OCI-M1 (cell line): ENCODE measurements around the gene C2orf81.
A peak's percentile ranks its signal among the peaks of the same experiment; 100 is the strongest.
"Not testable (repeated sequence)": the region's sequence is repeated elsewhere in the genome, so short reads cannot be mapped to it uniquely, and the experiment has no call there.

Experiments
- DNase-seq: peaks from one replicate; lab custom pipeline; 2025; lab: John Stamatoyannopoulos, UW

The C2orf81 gene

GRCh38 chr2:74423231-74424095 is 2.0 kb upstream of the C2orf81 start:
- DNase-seq, result no peak

- DNase-seq, result not testable (repeated sequence)
Measured at GRCh38 chr2:74420443-74421103, 846 bp downstream of the C2orf81 start.

- no peak for DNase-seq
Measured at GRCh38 chr2:74420006-74420405, 1.4 kb downstream of the C2orf81 start.

- no peak for DNase-seq
Measured at GRCh38 chr2:74419345-74419744, 2.1 kb downstream of the C2orf81 start.

GRCh38 chr2:74418312-74418711 is 3.1 kb downstream of the C2orf81 start:
- DNase-seq, result no peak

GRCh38 chr2:74417763-74418162 is 3.7 kb downstream of the C2orf81 start:
- DNase-seq, result no peak

- DNase-seq, result no peak
Measured at GRCh38 chr2:74417197-74417596, 4.2 kb downstream of the C2orf81 start.

- DNase-seq, result no peak
Measured at GRCh38 chr2:74416778-74417177, 4.6 kb downstream of the C2orf81 start.

- DNase-seq, result no peak
Measured at GRCh38 chr2:74415762-74416395, 5.5 kb downstream of the C2orf81 start.

GRCh38 chr2:74414881-74415761 is 6.3 kb downstream of the C2orf81 start:
- no peak for DNase-seq

- no peak for DNase-seq
Measured at GRCh38 chr2:74414441-74414840, 7.0 kb downstream of the C2orf81 start.

- DNase-seq, result no peak
Measured at GRCh38 chr2:74413001-74413698, 8.3 kb downstream of the C2orf81 start.

- DNase-seq, result no peak
Measured at GRCh38 chr2:74407682-74408081, 13.7 kb downstream of the C2orf81 start.

- DNase-seq, result no peak
Measured at GRCh38 chr2:74406035-74406434, 15.4 kb downstream of the C2orf81 start.

GRCh38 chr2:74401891-74402290 is 19.5 kb downstream of the C2orf81 start:
- no peak for DNase-seq

- peak; percentile 62 for DNase-seq
Measured at GRCh38 chr2:74399785-74400184, 21.6 kb downstream of the C2orf81 start.

- no peak for DNase-seq
Measured at GRCh38 chr2:74396149-74396548, 25.3 kb downstream of the C2orf81 start.

- DNase-seq, result no peak
Measured at GRCh38 chr2:74393525-74393924, 27.9 kb downstream of the C2orf81 start.

GRCh38 chr2:74392449-74392743 is 29.0 kb downstream of the C2orf81 start:
- no peak for DNase-seq

- DNase-seq, result peak; percentile 91
Measured at GRCh38 chr2:74391580-74392448, 29.6 kb downstream of the C2orf81 start.

GRCh38 chr2:74391209-74391579 is 30.2 kb downstream of the C2orf81 start:
- DNase-seq, result peak; percentile 52
